ENCODE results near the gene OLIG1.
A peak's percentile ranks its signal among the peaks of the same experiment; 100 is the strongest.

Gene OLIG1

DNA sequence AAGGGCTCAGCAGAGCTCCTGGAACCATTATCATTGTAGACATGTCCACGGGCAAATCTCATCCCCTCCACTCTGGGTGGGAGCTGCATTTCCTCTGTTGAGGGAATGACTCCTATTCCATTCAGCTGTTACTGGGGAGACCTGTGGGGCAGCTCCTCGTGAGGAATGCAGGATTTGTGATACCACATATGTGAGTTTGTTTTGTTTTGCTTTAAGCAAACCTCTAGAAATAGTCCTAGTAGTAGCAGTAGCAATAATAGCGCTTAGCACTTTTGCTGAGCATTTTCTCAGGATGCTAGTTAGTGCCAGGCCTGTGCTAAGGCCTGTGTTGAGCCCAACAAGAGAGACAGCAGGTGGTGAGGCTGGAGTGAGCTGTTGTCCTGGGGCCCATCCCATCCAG lies 10.8 kb downstream of the OLIG1 start:
- Histone ChIP-seq H3K27ac (no peak overlapping the region), H3K4me3 (no peak overlapping the region)

GRCh38 chr21:33088384-33088783 lies 18.4 kb downstream of the OLIG1 start:
- Histone ChIP-seq H3K4me3 (no peak overlapping the region), H3K27ac (no peak overlapping the region)

DNA sequence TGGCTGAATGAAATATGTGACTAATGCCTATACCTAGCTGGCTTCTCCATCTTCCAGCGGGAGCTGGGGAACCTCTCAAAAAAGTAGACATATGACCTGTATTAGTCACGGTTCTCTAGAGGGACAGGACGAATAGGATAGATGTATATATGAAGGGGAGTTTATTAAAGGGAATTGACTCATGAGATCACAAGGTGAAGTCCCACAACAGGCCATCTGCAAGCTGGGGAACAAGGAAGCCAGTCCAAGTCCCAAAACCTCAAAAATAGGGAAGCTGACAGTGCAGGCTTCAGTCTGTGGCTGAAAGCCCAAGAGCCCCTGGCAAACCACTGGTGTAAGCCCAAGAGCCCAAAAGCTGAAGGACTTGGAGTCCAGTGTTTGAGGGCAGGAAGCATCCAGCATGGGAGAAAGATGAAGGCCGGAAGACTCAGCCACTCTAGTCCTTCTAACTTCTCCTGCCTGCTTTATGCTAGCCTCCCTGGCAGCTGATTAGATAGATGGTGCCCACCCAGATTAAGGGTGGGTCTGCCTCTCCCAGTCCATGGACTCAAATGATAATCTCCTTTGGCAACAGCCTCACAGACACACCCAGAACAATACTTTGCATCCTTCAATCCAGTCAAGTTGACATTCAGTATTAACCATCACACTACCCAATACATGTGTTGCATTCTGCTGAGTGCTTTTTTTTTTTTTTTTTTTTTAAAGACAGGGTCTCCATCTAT lies 19.6 kb downstream of the OLIG1 start:
- no peak overlapping the region for H3K27ac ChIP-seq
- H3K4me3 ChIP-seq: no peak overlapping the region

GRCh38 chr21:33096426-33096825 lies 26.5 kb downstream of the OLIG1 start:
- no peak overlapping the region for H3K4me3 ChIP-seq

DNA sequence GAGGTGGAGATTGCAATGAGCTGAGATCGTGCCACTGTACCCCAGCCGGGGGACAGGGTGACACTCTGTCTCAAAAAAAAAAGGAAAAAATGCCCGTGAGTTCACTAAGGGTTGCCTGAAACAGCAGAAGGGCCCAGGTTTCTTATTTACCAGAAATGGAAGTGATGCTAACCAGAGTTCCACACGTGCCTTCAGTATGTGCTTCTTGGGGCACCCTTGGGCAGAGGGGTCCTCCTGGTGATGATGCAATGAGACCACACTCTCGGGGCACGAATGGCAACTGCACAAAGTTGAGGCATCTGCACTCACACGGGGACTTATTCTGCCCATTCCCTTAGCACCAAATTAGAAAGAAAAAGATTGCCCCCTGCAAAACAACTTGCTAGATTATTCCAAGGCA lies 29.2 kb downstream of the OLIG1 start:
- no peak overlapping the region for H3K27ac ChIP-seq
- H3K4me3 ChIP-seq: no peak overlapping the region

More at GRCh38 chr21:33096426-33096825, 26.5 kb downstream of the OLIG1 start:
- no peak overlapping the region for H3K27ac ChIP-seq

GRCh38 chr21:33101300-33101911 lies 31.5 kb downstream of the OLIG1 start:
- H3K4me3 ChIP-seq: no peak overlapping the region
- H3K27ac ChIP-seq: no peak overlapping the region

DNA sequence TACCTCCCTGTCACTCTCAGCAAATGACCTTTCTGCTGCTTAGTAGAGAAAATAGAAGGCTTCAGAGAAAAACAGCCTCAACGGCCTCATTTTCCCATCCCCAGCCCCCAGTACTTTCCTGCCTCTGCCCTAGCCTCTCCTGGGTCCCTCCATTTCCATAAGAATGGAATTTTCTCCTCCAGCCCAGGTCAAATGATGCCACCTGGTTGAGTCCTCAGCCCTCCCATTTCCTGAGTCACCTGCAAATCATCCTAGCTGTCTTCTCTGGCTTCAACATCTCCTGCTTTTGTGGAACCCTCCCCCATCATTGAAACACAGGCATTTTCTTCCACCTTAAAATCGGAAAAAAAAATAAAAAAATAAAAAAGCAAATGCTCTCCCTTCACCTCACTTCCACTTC lies 35.1 kb downstream of the OLIG1 start:
- Histone ChIP-seq H3K27ac (no peak overlapping the region), H3K4me3 (no peak overlapping the region)

GRCh38 chr21:33108228-33108627 lies 38.3 kb downstream of the OLIG1 start:
- no peak overlapping the region for H3K27ac ChIP-seq

GRCh38 chr21:33109574-33110339 lies 39.8 kb downstream of the OLIG1 start:
- H3K4me3 ChIP-seq: peak overlapping the region in 2 of 7 experiments; percentile 0 to 26

More at GRCh38 chr21:33108228-33108627, 38.3 kb downstream of the OLIG1 start:
- H3K4me3 ChIP-seq: no peak overlapping the region

GRCh38 chr21:33110340-33110715 lies 40.4 kb downstream of the OLIG1 start:
- H3K27ac ChIP-seq: no peak overlapping the region

More at GRCh38 chr21:33109574-33110339, 39.8 kb downstream of the OLIG1 start:
- H3K27ac ChIP-seq: no peak overlapping the region

GRCh38 chr21:33111577-33111976 lies 41.6 kb downstream of the OLIG1 start:
- no peak overlapping the region for H3K27ac ChIP-seq

More at GRCh38 chr21:33110340-33110715, 40.4 kb downstream of the OLIG1 start:
- H3K4me3 ChIP-seq: no peak overlapping the region

DNA sequence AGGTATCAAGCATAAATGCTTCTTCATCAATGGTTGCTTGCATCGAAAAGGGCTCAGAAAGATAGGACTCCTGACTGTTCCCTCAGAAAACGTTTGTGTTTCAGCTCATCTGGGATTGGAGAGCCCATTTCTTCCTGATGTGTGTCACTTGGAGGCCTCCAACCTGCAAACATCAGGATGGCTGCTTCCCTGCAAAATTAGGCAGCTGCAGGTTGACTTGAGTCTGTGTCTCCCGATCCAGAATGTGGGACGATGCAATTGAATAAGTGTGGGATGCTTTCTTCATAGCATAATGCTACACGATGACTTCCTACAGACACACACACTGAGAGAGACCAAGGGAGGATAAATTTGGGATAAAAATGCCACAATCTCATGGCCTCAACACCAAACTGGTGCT lies 42.2 kb downstream of the OLIG1 start:
- H3K4me3 ChIP-seq: no peak overlapping the region
- no peak overlapping the region for H3K27ac ChIP-seq

More at GRCh38 chr21:33111577-33111976, 41.6 kb downstream of the OLIG1 start:
- H3K4me3 ChIP-seq: no peak overlapping the region

GRCh38 chr21:33112681-33113080 lies 42.7 kb downstream of the OLIG1 start:
- H3K27ac ChIP-seq: no peak overlapping the region
- no peak overlapping the region for H3K4me3 ChIP-seq

- no peak overlapping the region for H3K27ac ChIP-seq
- H3K4me3 ChIP-seq: no peak overlapping the region
Measured at GRCh38 chr21:33113131-33113530, 43.2 kb downstream of the OLIG1 start.

- Histone ChIP-seq H3K4me3 (no peak overlapping the region), H3K27ac (no peak overlapping the region)
Measured at GRCh38 chr21:33114276-33114675, 44.3 kb downstream of the OLIG1 start.

DNA sequence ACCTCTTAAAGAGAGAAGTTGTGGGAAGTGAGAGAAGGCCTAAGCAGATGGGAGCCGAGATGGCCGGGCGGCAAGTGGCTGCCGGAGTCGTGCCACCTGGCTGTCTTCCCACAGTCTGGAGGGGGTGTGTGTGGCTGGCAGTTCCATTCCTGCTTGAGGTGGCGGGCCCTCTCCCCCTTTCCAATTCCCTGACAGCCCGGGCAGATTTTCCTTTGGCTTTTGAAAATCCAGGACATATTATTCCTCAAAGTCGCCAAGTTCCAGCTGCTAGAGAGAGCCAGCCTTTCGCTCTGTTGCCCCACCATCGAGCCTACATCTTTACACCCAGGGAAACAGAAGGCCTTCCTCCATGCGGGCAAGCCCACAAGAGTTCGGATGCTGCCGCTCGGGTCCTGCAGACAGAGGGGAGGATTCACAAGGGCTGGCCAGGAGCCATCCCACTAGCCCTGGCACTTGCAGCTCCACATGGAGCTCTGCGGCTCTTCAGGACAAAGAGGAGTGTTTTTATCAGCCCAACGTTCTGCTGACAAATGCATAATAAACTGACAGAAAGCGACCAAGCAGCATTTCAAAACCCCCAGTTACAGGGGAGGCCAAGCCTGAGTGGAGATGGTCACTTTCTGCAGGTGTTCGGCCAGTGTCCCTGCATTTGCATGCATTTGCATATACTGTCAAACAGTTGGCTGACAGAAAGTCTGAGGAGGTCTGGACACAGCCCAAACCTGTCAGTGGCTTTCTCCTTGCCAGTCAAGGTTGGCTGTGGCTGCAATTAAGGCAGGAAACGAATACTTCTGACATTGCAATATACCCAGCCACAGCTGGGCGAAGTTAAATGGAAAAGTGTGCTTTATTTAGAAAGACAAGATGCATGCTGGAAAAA lies 45.9 kb downstream of the OLIG1 start:
- no peak overlapping the region for H3K4me3 ChIP-seq
- no peak overlapping the region for H3K27ac ChIP-seq

- H3K27ac ChIP-seq: no peak overlapping the region
Measured at GRCh38 chr21:33116676-33117075, 46.7 kb downstream of the OLIG1 start.

DNA sequence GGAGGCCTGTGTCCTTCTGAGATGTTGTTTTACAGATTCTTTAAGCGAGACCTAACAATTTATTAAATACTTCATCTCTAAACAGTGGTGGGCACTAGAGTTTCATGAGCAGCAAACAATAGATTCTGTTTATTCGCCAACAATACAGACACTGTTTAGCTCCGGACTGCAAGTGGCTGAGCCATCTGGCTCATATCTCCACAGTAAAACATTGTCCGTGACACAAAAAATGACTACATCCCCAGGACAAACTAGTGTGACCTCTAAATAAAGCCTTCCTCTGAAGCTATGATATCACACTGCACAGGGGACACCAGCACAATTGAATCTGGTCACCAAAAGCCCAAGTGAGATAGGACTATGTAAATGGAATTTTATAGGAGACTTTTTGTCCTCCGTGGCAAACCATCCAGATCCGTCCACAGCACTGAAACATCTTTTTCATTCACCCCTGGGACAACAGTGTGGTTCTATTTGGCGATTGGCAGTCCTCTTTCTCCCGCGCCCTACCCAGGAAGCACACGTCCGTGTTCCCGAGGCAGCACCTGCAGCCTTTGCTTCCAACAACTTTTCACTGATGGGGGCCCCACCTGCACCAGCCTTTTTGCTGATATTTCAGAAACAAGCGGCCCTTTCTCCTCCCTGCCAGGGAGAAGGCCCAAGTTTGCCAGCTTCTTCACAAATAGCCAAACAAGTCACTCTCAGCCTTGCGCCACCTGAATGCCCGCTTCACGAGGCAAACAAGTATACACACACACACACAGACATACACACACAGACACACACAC lies 47.4 kb downstream of the OLIG1 start:
- H3K27ac ChIP-seq: no peak overlapping the region
- no peak overlapping the region for H3K4me3 ChIP-seq

More at GRCh38 chr21:33116676-33117075, 46.7 kb downstream of the OLIG1 start:
- no peak overlapping the region for H3K4me3 ChIP-seq

Measured in skin epidermis (tissue), 12 donors.